VCaP (cell line): ENCODE data around the gene ABHD12.
A peak's percentile ranks its signal among the peaks of the same experiment; 100 is the strongest.
"Not testable (repeated sequence)": the region's sequence is repeated elsewhere in the genome, so short reads cannot be mapped to it uniquely, and the experiment has no call there.

Experiments used
- H3K27ac ChIP-seq: fragments of 450-650 bp; 2 replicates; pipeline ENCODE4 v1.5.1; 2017
- TF ChIP-seq, protein P1 (sequence below): fragments of 450-650 bp; conservative IDR thresholded peaks from 2 replicates; pipeline ENCODE4 v1.5.1; 2017; ENCODE audit warnings: mild to moderate bottlenecking, moderate library complexity

The ABHD12 gene

GRCh38 chr20:25408890-25409289 lies 18.3 kb upstream of the ABHD12 start:
- TF ChIP-seq, protein P1, sequence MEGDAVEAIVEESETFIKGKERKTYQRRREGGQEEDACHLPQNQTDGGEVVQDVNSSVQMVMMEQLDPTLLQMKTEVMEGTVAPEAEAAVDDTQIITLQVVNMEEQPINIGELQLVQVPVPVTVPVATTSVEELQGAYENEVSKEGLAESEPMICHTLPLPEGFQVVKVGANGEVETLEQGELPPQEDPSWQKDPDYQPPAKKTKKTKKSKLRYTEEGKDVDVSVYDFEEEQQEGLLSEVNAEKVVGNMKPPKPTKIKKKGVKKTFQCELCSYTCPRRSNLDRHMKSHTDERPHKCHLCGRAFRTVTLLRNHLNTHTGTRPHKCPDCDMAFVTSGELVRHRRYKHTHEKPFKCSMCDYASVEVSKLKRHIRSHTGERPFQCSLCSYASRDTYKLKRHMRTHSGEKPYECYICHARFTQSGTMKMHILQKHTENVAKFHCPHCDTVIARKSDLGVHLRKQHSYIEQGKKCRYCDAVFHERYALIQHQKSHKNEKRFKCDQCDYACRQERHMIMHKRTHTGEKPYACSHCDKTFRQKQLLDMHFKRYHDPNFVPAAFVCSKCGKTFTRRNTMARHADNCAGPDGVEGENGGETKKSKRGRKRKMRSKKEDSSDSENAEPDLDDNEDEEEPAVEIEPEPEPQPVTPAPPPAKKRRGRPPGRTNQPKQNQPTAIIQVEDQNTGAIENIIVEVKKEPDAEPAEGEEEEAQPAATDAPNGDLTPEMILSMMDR, result no peak
- H3K27ac ChIP-seq, result peak overlapping the region; percentile 82; the same call in 1 of the 2 replicates

GRCh38 chr20:25408170-25408547 lies 17.5 kb upstream of the ABHD12 start:
- TF ChIP-seq, protein P1, result no peak
- peak overlapping the region; percentile 82 for H3K27ac ChIP-seq

GRCh38 chr20:25407311-25408169 lies 16.9 kb upstream of the ABHD12 start, which contains the start of gene GINS1:
TSS of gene GINS1 (plus strand) at chr20:25407673. CDS start at chr20:25407821, 148 bp downstream.
- TF ChIP-seq, protein P1, result no peak
- peak within 1 kb of the TSS; percentile 82 for H3K27ac ChIP-seq

DNA sequence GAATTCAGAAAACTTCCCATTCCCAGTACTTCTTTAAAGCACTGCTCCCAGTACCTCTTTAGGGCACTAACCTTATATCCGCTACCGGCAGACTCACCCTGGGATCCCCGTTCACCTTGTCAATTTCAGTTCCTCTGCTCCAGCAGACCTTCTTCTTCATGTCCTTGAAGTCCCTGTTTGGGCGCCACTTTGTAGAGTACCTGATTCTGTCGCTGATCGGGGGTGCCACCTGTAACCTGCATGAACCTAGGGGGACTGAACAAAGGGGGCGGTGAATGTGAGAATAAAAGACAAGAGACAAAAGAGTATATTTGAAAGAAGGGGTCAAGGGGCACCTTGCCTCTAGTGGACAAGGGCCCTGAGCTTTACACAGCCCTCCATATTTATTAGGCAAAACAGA lies 11.9 kb upstream of the ABHD12 start:
- TF ChIP-seq, protein P1, result no peak

DNA sequence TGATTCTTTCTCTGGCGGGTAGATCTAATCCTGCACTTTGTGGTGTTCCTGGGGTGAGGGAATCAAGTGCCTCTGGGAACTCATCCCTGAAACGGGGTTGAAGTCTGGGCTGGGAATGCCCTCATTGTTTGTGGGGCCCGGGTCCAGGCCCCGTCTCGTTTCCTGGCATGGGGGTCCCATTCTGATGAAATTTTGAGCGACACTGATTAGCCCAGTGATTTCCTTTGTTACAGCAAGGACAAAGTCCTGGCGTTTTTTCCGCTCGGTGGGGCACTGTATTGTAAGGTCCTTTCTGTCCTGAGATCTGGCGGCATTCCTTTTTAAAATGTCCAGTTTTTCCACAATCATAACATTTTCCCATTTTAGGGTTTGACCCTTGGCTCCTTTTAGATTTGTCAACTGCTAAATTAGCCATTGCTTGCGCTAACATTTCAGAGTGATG lies 9.7 kb upstream of the ABHD12 start:
- H3K27ac ChIP-seq, result not testable (repeated sequence)

More for the DNA sequence above, 11.9 kb upstream of the ABHD12 start:
- H3K27ac ChIP-seq, result no peak overlapping the region

GRCh38 chr20:25399037-25399430 lies 8.4 kb upstream of the ABHD12 start:
- H3K27ac ChIP-seq, result peak overlapping the region; percentile 99
- TF ChIP-seq, protein P1, result peak; percentile 84

GRCh38 chr20:25398376-25399036 lies 7.9 kb upstream of the ABHD12 start:
- TF ChIP-seq, protein P1, result no peak
- peak overlapping the region; percentile 99 for H3K27ac ChIP-seq
